ENCODE data around the gene TRABD.
A peak's percentile ranks its signal among the peaks of the same experiment; 100 is the strongest.
"Not testable (repeated sequence)": the region's sequence is repeated elsewhere in the genome, so short reads cannot be mapped to it uniquely, and the experiment has no call there.

The TRABD gene

GRCh38 chr22:50151571-50152537, 33.9 kb upstream of the TRABD start:
- DNase-seq = no peak

GRCh38 chr22:50153056-50153755, 32.5 kb upstream of the TRABD start:
- DNase-seq = no peak

GRCh38 chr22:50153756-50154140, 32.0 kb upstream of the TRABD start:
- no peak for DNase-seq

- DNase-seq = no peak
Observed at GRCh38 chr22:50157709-50158375, 27.9 kb upstream of the TRABD start.

- DNase-seq = no peak
Observed at GRCh38 chr22:50160947-50161346, 24.8 kb upstream of the TRABD start.

- no peak for DNase-seq
Observed at GRCh38 chr22:50161508-50162390, 24.0 kb upstream of the TRABD start.

- no peak for DNase-seq
Observed at GRCh38 chr22:50162391-50162956, 23.2 kb upstream of the TRABD start.

GRCh38 chr22:50165436-50166123, 20.1 kb upstream of the TRABD start:
- DNase-seq = no peak

GRCh38 chr22:50167689-50168489, 17.8 kb upstream of the TRABD start:
- DNase-seq = no peak

- DNase-seq = not testable (repeated sequence)
Observed at GRCh38 chr22:50168490-50169180, 17.1 kb upstream of the TRABD start.

- DNase-seq = no peak
Observed at GRCh38 chr22:50169181-50169759, 16.4 kb upstream of the TRABD start.

- DNase-seq = peak; percentile 47 to 49
Observed at GRCh38 chr22:50169774-50170341, 15.9 kb upstream of the TRABD start.

GRCh38 chr22:50170453-50171318, 15.0 kb upstream of the TRABD start, which contains the start of gene PANX2:
Gene PANX2, plus strand, starts transcription at chr22:50170731. Its CDS starts 0 bp downstream, at chr22:50170731.
- DNase-seq = no peak

GRCh38 chr22:50171319-50171964, 14.3 kb upstream of the TRABD start:
- no peak for DNase-seq

GRCh38 chr22:50171965-50172421, 13.7 kb upstream of the TRABD start:
- no peak for DNase-seq

GRCh38 chr22:50173311-50173982, 12.3 kb upstream of the TRABD start:
- DNase-seq = no peak

- no peak for DNase-seq
Observed at GRCh38 chr22:50173983-50174355, 11.7 kb upstream of the TRABD start.

Measured in NCI-H1930 (cell line).